GM18951 (cell line): ENCODE data around the gene TBC1D2B.

Source experiments
- POLR2A ChIP-seq: IDR thresholded peaks from 4 replicates; pipeline ENCODE4 v1.6.1; 2011; ENCODE audit warnings: mild to moderate bottlenecking; ENCODE audit not compliant: insufficient read length, insufficient read depth; ENCODE audit errors: extremely low read depth
- in situ Hi-C: fragments of 300-500 bp; cut with MboI; formaldehyde crosslinking; loops from one replicate; pipeline ENCODE4 v1.12.0; 2022; ENCODE audit warnings: low sequenced_read_pairs, mixed read lengths, inconsistent platforms; ENCODE audit not compliant: unreplicated experiment

Gene TBC1D2B

GRCh38 chr15:77951105-77951786, 126.3 kb downstream of the TBC1D2B start:
- in situ Hi-C loops = loop anchor here (25.0 kb wide), 1 partner anchor 286 kb away; the partner anchor contains the start of gene ACSBG1

- in situ Hi-C loops = loop anchor here (25.0 kb wide), 1 partner anchor 287 kb away; the partner anchor contains the start of gene ACSBG1
Measured at GRCh38 chr15:77950470-77950869, 127.0 kb downstream of the TBC1D2B start.

- in situ Hi-C loops = no loop called here
- no peak for TF ChIP-seq POLR2A
Measured at GRCh38 chr15:77945566-77945965, 131.9 kb downstream of the TBC1D2B start.
